HG02970 (cell line): ENCODE measurements around the gene FAHD1.

Experiments
- ATAC-seq: cut with Tn5 transposase; IDR thresholded peaks from one replicate; pipeline ENCODE4 v1.9.1; 2021; ENCODE audit warnings: mild to moderate bottlenecking, moderate library complexity, moderate number of reproducible peaks; ENCODE audit not compliant: unreplicated experiment, low FRiP score

Gene FAHD1

GRCh38 chr16:1878256-1878655 lies 51.2 kb downstream of the FAHD1 start:
- ATAC-seq, result no peak
